Subcutaneous abdominal adipose tissue (tissue), 5 donors: Measurements from ENCODE around the gene RAG1.
"Not testable (repeated sequence)": the region's sequence is repeated elsewhere in the genome, so short reads cannot be mapped to it uniquely, and the experiment has no call there.

Experiments used
- H3K27ac ChIP-seq: one replicate; pipeline ENCODE4 v1.7.0; 2013; ENCODE audit warnings: low read depth, mild to moderate bottlenecking, inconsistent platforms, low read length, moderate library complexity
- H3K27me3 ChIP-seq, 5 donors: one replicate each; pipeline ENCODE4 v1.7.0; 2013; ENCODE audit warnings: low read length in 5 of 5, inconsistent platforms in 1 of 5; ENCODE audit not compliant: control insufficient read depth in 5 of 5, insufficient read depth in 4 of 5
- H3K36me3 ChIP-seq, 5 donors: one replicate each; pipeline ENCODE4 v1.7.0; 2013; ENCODE audit warnings: low read length in 5 of 5; ENCODE audit not compliant: control insufficient read depth in 5 of 5, insufficient read depth in 5 of 5
- H3K4me1 ChIP-seq, 5 donors: one replicate each; pipeline ENCODE4 v1.7.0; 2013; ENCODE audit warnings: low read length in 5 of 5, mild to moderate bottlenecking in 3 of 5, moderate library complexity in 1 of 5; ENCODE audit not compliant: control insufficient read depth in 5 of 5, insufficient read depth in 5 of 5
- H3K4me3 ChIP-seq, 5 donors: one replicate each; pipeline ENCODE4 v1.7.0; 2013; ENCODE audit warnings: low read length in 5 of 5, low read depth in 1 of 5
- H3K9ac ChIP-seq, 5 donors: one replicate each; pipeline ENCODE4 v1.7.0; 2013; ENCODE audit warnings: low read length in 5 of 5, mild to moderate bottlenecking in 4 of 5, moderate library complexity in 3 of 5
- H3K9me3 ChIP-seq, 5 donors: one replicate each; pipeline ENCODE4 v1.7.0; 2013; ENCODE audit warnings: low read length in 5 of 5; ENCODE audit not compliant: control insufficient read depth in 5 of 5
- donor health status: healthy.
- donor health status: healthy.
- donor health status: healthy.
- donor health status: healthy.
- donor health status: healthy.

Gene RAG1

DNA sequence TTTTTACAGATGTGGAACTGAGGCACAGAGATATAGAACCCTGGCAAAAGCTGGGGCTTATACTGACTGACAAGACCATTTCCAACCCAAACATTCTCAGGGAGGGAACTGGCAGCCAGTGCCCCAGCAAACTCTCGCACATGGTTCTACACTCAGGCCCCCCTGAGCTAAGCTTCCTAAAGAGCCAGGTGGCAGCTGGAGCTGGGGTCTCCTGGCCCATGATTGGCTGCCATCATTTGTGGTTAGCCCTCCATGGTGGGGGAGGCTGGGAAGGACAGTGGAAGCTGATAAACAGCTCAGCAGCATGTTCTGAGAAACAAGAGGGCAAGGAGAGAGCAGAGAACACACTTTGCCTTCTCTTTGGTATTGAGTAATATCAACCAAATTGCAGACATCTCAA, at the start of gene RAG1:
RAG1 (plus strand) TSS at position 314 of the 400 bp plus-strand sequence. CDS start 5,298 bp downstream, outside the sequence.
- Histone ChIP-seq H3K4me1 (peaks cover 0 to 6% (median 5%) of the 10 kb centered on the region in 5 donors), H3K9ac (no peak within 1 kb of the TSS), H3K27ac (no peak within 1 kb of the TSS), H3K4me3 (no peak within 1 kb of the TSS), H3K36me3 (no peaks in the 10 kb centered on the region), H3K9me3 (no peaks in the 10 kb centered on the region), H3K27me3 (peaks cover 0 to 3% (median 0%) of the 10 kb centered on the region in 5 donors)

DNA sequence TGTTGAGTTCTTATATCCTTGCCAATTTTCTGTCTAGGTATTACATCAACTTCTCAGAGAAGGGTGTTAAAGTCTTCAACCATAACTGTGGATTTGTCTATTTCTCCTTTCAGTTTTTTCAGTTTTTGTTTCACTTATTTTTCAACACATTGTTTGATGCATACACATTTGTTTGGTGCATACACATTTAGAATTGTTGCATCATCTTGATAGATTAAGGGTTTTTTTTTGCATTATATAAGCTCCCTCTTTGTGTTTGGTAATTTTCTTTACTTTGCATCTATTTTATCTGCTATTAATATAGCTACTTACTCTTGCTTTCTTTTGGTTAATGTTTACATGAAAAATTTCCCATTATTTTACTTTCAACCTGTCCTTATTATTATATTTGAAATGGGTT, 37.0 kb upstream of the RAG1 start:
- Histone ChIP-seq H3K27me3 (no peaks in the 10 kb centered on the region), H3K9ac (no peak overlapping the region), H3K27ac (no peak overlapping the region), H3K4me1 (peaks cover 0 to 4% (median 0%) of the 10 kb centered on the region in 5 donors), H3K36me3 (no peaks in the 10 kb centered on the region), H3K4me3 (no peak overlapping the region), H3K9me3 (no peaks in the 10 kb centered on the region)

GRCh38 chr11:36532941-36533601, 34.7 kb upstream of the RAG1 start:
- Histone ChIP-seq H3K27me3 (no peaks in the 10 kb centered on the region), H3K4me1 (peaks cover 0 to 4% (median 0%) of the 10 kb centered on the region in 5 donors), H3K9ac (no peak overlapping the region), H3K36me3 (no peaks in the 10 kb centered on the region), H3K9me3 (no peaks in the 10 kb centered on the region), H3K27ac (no peak overlapping the region), H3K4me3 (no peak overlapping the region)

GRCh38 chr11:36534276-36534840, 33.4 kb upstream of the RAG1 start:
- Histone ChIP-seq H3K27me3 (no peaks in the 10 kb centered on the region), H3K9me3 (no peaks in the 10 kb centered on the region), H3K9ac (no peak overlapping the region), H3K4me1 (peaks cover 0 to 4% (median 0%) of the 10 kb centered on the region in 5 donors), H3K27ac (no peak overlapping the region), H3K36me3 (no peaks in the 10 kb centered on the region), H3K4me3 (no peak overlapping the region)

- H3K36me3 ChIP-seq: no peaks in the 10 kb centered on the region
- H3K27me3 ChIP-seq: no peaks in the 10 kb centered on the region
- H3K4me1 ChIP-seq: peaks cover 0 to 6% (median 0%) of the 10 kb centered on the region in 5 donors
- H3K9me3 ChIP-seq: no peaks in the 10 kb centered on the region
- no peak overlapping the region for H3K4me3 ChIP-seq
- no peak overlapping the region for H3K27ac ChIP-seq
- H3K9ac ChIP-seq: no peak overlapping the region
Observed at GRCh38 chr11:36540998-36541397, 26.8 kb upstream of the RAG1 start.

DNA sequence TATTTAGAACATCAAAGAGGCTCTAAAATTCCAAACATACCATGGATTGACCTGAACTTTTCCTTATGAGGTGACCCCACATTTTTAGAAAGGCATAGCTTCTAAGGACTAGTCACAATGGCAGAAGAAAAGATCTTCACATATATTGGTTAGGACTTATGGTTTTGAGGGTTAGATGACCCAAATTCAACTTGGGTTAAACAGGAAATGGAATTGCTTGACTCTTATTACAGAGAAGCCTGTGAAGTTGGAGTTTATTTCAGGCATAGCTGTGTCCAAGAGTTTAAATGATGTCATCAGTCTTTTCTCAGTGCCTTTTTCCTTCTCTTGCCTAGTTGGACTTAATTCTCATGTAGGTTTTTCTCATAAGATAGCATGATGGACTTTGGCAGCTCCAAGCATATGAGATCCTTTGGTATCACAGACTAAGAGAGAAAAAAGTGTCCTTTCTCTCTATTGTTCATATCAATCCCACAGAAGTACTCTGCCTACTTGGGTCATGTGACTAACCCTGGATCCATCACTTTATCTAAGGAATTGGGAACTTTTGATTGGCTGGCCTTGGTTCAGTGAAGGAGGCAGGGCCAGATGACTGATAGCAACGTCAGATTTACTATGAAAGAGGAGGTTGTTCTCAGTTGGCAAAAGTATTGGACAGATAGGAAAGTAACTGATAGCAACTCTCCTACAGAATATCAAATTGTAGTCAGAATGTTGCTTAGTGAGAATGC, 17.3 kb upstream of the RAG1 start:
- no peaks in the 10 kb centered on the region for H3K4me1 ChIP-seq
- no peak overlapping the region for H3K27ac ChIP-seq
- H3K4me3 ChIP-seq: no peak overlapping the region
- H3K27me3 ChIP-seq: no peaks in the 10 kb centered on the region
- no peaks in the 10 kb centered on the region for H3K36me3 ChIP-seq
- no peaks in the 10 kb centered on the region for H3K9me3 ChIP-seq
- no peak overlapping the region for H3K9ac ChIP-seq

GRCh38 chr11:36557390-36557789, 10.4 kb upstream of the RAG1 start:
- not testable (repeated sequence) for H3K27me3 ChIP-seq, H3K36me3 ChIP-seq, H3K4me1 ChIP-seq, H3K9me3 ChIP-seq, H3K4me3 ChIP-seq, H3K27ac ChIP-seq, H3K9ac ChIP-seq

DNA sequence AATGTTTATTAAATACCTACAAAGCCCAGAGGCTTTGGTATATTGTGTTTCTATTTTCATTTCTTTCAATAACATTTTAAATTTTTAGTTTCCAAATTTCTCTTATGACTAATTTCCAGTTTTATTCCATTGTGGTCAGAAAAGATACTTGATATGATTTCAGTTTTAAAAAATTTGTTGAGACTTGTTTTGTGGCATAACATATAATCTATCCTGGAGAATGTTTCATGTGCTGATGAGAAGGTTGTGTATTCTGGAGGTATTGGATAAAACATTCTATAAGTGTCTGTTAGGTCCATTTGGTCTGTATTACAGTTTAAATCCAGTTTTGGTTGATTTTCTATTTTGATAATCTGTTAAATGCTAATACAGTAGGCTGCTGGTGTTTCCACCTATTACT, 9.8 kb upstream of the RAG1 start:
- Histone ChIP-seq H3K9ac (no peak overlapping the region), H3K36me3 (no peaks in the 10 kb centered on the region), H3K9me3 (peaks cover 0 to 7% (median 0%) of the 10 kb centered on the region in 5 donors), H3K27ac (no peak overlapping the region), H3K4me1 (no peaks in the 10 kb centered on the region), H3K4me3 (no peak overlapping the region), H3K27me3 (peaks cover 0 to 3% (median 0%) of the 10 kb centered on the region in 5 donors)

GRCh38 chr11:36558571-36559413, 9.0 kb upstream of the RAG1 start:
- H3K9me3 ChIP-seq: peaks cover 0 to 7% (median 0%) of the 10 kb centered on the region in 5 donors
- peaks cover 0 to 3% (median 0%) of the 10 kb centered on the region in 5 donors for H3K27me3 ChIP-seq
- H3K4me3 ChIP-seq: no peak overlapping the region
- H3K27ac ChIP-seq: no peak overlapping the region
- no peaks in the 10 kb centered on the region for H3K36me3 ChIP-seq
- H3K9ac ChIP-seq: no peak overlapping the region
- H3K4me1 ChIP-seq: no peaks in the 10 kb centered on the region
